KMS-11 (cell line): ENCODE data around the gene KDR.

Experiments used
- H2AFZ ChIP-seq: fragments of 200-600 bp; sonication (generic); 2 replicates; pipeline ENCODE4 v1.6.1; 2016; ENCODE audit warnings: antibody characterized with exemption, mixed run types, low read depth
- H3K27ac ChIP-seq: fragments of 200-600 bp; sonication (generic); 2 replicates; pipeline ENCODE4 v1.6.1; 2016; ENCODE audit warnings: mild to moderate bottlenecking, mixed run types
- H3K27me3 ChIP-seq: fragments of 200-600 bp; sonication (generic); 2 replicates; pipeline ENCODE4 v1.6.1; 2017; ENCODE audit warnings: mild to moderate bottlenecking, low read depth, mixed run types, moderate library complexity; ENCODE audit not compliant: insufficient read depth
- H3K36me3 ChIP-seq: fragments of 200-600 bp; sonication (generic); 2 replicates; pipeline ENCODE4 v1.6.1; 2017; ENCODE audit warnings: mild to moderate bottlenecking, mixed run types; ENCODE audit not compliant: insufficient read depth
- H3K4me1 ChIP-seq: fragments of 200-600 bp; sonication (generic); 2 replicates; pipeline ENCODE4 v1.6.1; 2016; ENCODE audit warnings: mild to moderate bottlenecking, low read depth, mixed run types; ENCODE audit not compliant: poor library complexity, severe bottlenecking
- H3K4me2 ChIP-seq: fragments of 200-600 bp; sonication (generic); 2 replicates; pipeline ENCODE4 v1.7.0; 2016; ENCODE audit warnings: mild to moderate bottlenecking, mixed run types
- H3K4me3 ChIP-seq: fragments of 200-600 bp; sonication (generic); IDR thresholded peaks from 2 replicates; pipeline ENCODE4 v1.6.1; 2017; ENCODE audit warnings: low read depth, low read length, mixed read lengths; ENCODE audit not compliant: insufficient read depth
- H3K79me2 ChIP-seq: fragments of 200-600 bp; sonication (generic); 2 replicates; pipeline ENCODE4 v1.6.1; 2016; ENCODE audit warnings: low read depth, mixed run types; ENCODE audit not compliant: insufficient read depth
- H3K9ac ChIP-seq: fragments of 200-600 bp; sonication (generic); 2 replicates; pipeline ENCODE4 v1.6.1; 2016; ENCODE audit warnings: mild to moderate bottlenecking, mixed run types
- H4K20me1 ChIP-seq: fragments of 200-600 bp; sonication (generic); 2 replicates; pipeline ENCODE4 v1.6.1; 2016; ENCODE audit warnings: mild to moderate bottlenecking, mixed run types; ENCODE audit not compliant: insufficient read depth
- CTCF ChIP-seq: fragments of 200-600 bp; sonication (generic); conservative IDR thresholded peaks from 2 replicates; pipeline ENCODE4 v1.6.1; 2017; ENCODE audit warnings: low read depth, mild to moderate bottlenecking, antibody characterized with exemption, low read length, moderate library complexity, mixed read lengths

The KDR gene

GRCh38 chr4:55124322-55125076, 896 bp downstream of the KDR start:
- Histone ChIP-seq H3K27ac (no peak overlapping the region), H3K9ac (no peak overlapping the region), H3K4me2 (no peak overlapping the region), H3K27me3 (no peaks in the 10 kb centered on the region), H3K36me3 (no peaks in the 10 kb centered on the region), H3K4me1 (no peaks in the 10 kb centered on the region), H2AFZ (no peak overlapping the region), H4K20me1 (no peaks in the 10 kb centered on the region), H3K4me3 (no peak overlapping the region), H3K79me2 (no peaks in the 10 kb centered on the region)
- TF ChIP-seq CTCF: no peak

GRCh38 chr4:55123791-55124190, 1.6 kb downstream of the KDR start:
- Histone ChIP-seq H3K79me2 (no peaks in the 10 kb centered on the region), H3K9ac (no peak overlapping the region), H4K20me1 (no peaks in the 10 kb centered on the region), H2AFZ (no peak overlapping the region), H3K4me1 (no peaks in the 10 kb centered on the region), H3K36me3 (no peaks in the 10 kb centered on the region), H3K27me3 (no peaks in the 10 kb centered on the region), H3K4me2 (no peak overlapping the region), H3K27ac (no peak overlapping the region), H3K4me3 (no peak overlapping the region)
- TF ChIP-seq CTCF: no peak

GRCh38 chr4:55122235-55122634, 3.2 kb downstream of the KDR start:
- Histone ChIP-seq H3K4me3 (no peak overlapping the region), H3K27me3 (no peaks in the 10 kb centered on the region), H4K20me1 (no peaks in the 10 kb centered on the region), H3K79me2 (no peaks in the 10 kb centered on the region), H2AFZ (no peak overlapping the region), H3K9ac (no peak overlapping the region), H3K4me2 (no peak overlapping the region), H3K27ac (no peak overlapping the region), H3K36me3 (no peaks in the 10 kb centered on the region), H3K4me1 (no peaks in the 10 kb centered on the region)
- TF ChIP-seq CTCF: no peak

- Histone ChIP-seq H3K9ac (no peak overlapping the region), H3K4me2 (no peak overlapping the region)
Measured at GRCh38 chr4:55121246-55121645, 4.1 kb downstream of the KDR start.

More at GRCh38 chr4:55121246-55121645, 4.1 kb downstream of the KDR start:
- Histone ChIP-seq H2AFZ (no peak overlapping the region), H3K4me3 (no peak overlapping the region), H4K20me1 (no peaks in the 10 kb centered on the region), H3K36me3 (no peaks in the 10 kb centered on the region), H3K27me3 (no peaks in the 10 kb centered on the region), H3K4me1 (no peaks in the 10 kb centered on the region), H3K79me2 (no peaks in the 10 kb centered on the region), H3K27ac (no peak overlapping the region)
- no peak for TF ChIP-seq CTCF
